Neural cell (in vitro differentiated cells): ENCODE results near the gene LIMS2.

Source experiments
- EP300 ChIP-seq: fragments of 450-650 bp; conservative IDR thresholded peaks from 2 replicates; pipeline ENCODE4 v1.6.1; 2014; ENCODE audit warnings: antibody characterized with exemption, mild to moderate bottlenecking, moderate library complexity; ENCODE audit not compliant: poor library complexity, severe bottlenecking
- EZH2 ChIP-seq: fragments of 200-600, 300-800 bp; shearing (Covaris generic), sonication (generic); IDR thresholded peaks from 2 replicates; pipeline ENCODE4 v1.6.1; 2014; ENCODE audit warnings: antibody characterized with exemption, low read length, borderline replicate concordance, mild to moderate bottlenecking; ENCODE audit not compliant: insufficient read depth, poor library complexity, severe bottlenecking
- MXI1 ChIP-seq: fragments of 450-650 bp; conservative IDR thresholded peaks from 2 replicates; pipeline ENCODE4 v1.6.1; 2014; ENCODE audit warnings: antibody characterized with exemption, mild to moderate bottlenecking; ENCODE audit not compliant: poor library complexity, severe bottlenecking
- POLR2AphosphoS5 ChIP-seq: IDR thresholded peaks from 2 replicates; pipeline ENCODE4 v1.6.1; 2012
- RAD21 ChIP-seq: fragments of 450-650 bp; conservative IDR thresholded peaks from 2 replicates; pipeline ENCODE4 v1.6.1; 2014; ENCODE audit warnings: antibody characterized with exemption, mild to moderate bottlenecking, moderate library complexity
- TAF1 ChIP-seq: IDR thresholded peaks from 2 replicates; pipeline ENCODE4 v1.6.1; 2012; ENCODE audit warnings: low read depth
- TF ChIP-seq, protein P1 (sequence below): IDR thresholded peaks from 2 replicates; pipeline ENCODE4 v1.6.1; 2012; ENCODE audit warnings: borderline replicate concordance
- TF ChIP-seq, protein P2 (sequence below): fragments of 450-650 bp; IDR thresholded peaks from 2 replicates; pipeline ENCODE4 v1.5.1; 2014; ENCODE audit warnings: antibody characterized with exemption, mild to moderate bottlenecking, moderate library complexity; ENCODE audit not compliant: poor library complexity, severe bottlenecking

DNA sequence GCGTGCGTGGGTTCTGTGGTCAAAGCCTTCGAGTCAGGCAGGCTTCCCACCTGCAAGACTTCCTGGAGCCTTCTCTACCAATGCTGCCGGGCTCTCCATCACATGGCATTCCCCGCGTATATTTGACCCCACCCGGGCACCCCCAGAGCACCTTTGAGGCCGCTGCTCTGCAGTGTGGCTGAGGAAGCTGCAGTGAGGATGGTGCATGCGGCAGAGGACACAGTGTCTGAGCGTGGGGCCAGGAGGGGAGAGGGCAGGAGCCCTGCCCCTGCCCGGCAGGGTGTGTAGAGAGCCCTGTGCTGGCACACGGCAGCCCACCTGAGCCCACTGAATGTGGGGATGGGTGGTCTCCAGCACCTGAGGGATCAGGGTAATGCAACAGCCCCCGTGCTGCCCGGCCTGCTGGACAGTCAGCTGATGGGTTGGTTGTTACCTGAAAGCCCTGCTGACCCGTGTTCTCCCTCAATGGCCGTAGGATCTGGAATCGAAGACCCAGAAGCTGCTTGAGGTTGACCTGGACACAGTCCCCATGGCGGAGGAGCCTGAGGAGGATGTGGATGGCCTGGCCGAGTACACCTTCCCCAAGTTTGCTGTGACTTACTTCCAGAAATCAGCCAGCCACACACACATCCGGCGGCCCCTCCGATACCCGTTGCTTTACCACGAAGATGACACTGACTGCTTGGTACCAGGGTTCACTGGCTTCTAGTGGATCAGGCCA lies 66.1 kb downstream of the LIMS2 start:
- TF ChIP-seq, protein P1, sequence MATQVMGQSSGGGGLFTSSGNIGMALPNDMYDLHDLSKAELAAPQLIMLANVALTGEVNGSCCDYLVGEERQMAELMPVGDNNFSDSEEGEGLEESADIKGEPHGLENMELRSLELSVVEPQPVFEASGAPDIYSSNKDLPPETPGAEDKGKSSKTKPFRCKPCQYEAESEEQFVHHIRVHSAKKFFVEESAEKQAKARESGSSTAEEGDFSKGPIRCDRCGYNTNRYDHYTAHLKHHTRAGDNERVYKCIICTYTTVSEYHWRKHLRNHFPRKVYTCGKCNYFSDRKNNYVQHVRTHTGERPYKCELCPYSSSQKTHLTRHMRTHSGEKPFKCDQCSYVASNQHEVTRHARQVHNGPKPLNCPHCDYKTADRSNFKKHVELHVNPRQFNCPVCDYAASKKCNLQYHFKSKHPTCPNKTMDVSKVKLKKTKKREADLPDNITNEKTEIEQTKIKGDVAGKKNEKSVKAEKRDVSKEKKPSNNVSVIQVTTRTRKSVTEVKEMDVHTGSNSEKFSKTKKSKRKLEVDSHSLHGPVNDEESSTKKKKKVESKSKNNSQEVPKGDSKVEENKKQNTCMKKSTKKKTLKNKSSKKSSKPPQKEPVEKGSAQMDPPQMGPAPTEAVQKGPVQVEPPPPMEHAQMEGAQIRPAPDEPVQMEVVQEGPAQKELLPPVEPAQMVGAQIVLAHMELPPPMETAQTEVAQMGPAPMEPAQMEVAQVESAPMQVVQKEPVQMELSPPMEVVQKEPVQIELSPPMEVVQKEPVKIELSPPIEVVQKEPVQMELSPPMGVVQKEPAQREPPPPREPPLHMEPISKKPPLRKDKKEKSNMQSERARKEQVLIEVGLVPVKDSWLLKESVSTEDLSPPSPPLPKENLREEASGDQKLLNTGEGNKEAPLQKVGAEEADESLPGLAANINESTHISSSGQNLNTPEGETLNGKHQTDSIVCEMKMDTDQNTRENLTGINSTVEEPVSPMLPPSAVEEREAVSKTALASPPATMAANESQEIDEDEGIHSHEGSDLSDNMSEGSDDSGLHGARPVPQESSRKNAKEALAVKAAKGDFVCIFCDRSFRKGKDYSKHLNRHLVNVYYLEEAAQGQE: no peak
- TF ChIP-seq, protein P2, sequence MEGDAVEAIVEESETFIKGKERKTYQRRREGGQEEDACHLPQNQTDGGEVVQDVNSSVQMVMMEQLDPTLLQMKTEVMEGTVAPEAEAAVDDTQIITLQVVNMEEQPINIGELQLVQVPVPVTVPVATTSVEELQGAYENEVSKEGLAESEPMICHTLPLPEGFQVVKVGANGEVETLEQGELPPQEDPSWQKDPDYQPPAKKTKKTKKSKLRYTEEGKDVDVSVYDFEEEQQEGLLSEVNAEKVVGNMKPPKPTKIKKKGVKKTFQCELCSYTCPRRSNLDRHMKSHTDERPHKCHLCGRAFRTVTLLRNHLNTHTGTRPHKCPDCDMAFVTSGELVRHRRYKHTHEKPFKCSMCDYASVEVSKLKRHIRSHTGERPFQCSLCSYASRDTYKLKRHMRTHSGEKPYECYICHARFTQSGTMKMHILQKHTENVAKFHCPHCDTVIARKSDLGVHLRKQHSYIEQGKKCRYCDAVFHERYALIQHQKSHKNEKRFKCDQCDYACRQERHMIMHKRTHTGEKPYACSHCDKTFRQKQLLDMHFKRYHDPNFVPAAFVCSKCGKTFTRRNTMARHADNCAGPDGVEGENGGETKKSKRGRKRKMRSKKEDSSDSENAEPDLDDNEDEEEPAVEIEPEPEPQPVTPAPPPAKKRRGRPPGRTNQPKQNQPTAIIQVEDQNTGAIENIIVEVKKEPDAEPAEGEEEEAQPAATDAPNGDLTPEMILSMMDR: no peak
- TF ChIP-seq RAD21 (no peak), EZH2 (no peak), POLR2AphosphoS5 (no peak), EP300 (no peak), TAF1 (no peak), MXI1 (no peak)
